Astrocyte of the spinal cord (primary cell): Measurements from ENCODE around the gene SCYGR3.

Experiments
- DNase-seq: peaks from one replicate; pipeline ENCODE4 v3.0.0; 2011; ENCODE audit warnings: low read depth, low spot score
- H3K4me3 ChIP-seq: 2 replicates; pipeline ENCODE4 v1.5.1; 2011; ENCODE audit warnings: low read depth, mild to moderate bottlenecking, low read length, moderate library complexity
- in situ Hi-C: cut with HindIII; loops from 2 replicates; pipeline ENCODE4 v1.10.0; 2017; ENCODE audit warnings: low sequenced_read_pairs
- TF ChIP-seq, protein P1 (sequence below): IDR thresholded peaks from 2 replicates; pipeline ENCODE4 v1.5.1; 2012; ENCODE audit warnings: low read depth, mild to moderate bottlenecking, low read length, inconsistent platforms

Gene SCYGR3

DNA sequence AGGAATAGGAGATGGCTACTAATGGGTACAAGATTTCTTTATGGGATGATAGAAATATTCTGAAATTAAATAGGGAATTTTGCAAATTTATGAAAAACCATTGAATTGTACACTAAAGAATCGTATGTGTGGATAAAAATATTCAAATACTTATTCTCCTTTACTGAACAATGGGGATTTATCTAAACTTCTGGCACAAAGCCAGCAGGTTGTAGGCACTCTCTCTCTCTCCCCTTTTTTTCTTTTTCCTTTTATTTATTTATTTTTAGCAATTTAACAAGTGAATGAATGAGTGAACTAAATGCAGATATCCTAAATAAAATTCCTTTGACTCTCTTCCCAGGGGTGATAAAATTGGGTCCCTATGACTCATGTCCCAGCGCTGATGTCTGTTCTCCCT, 37.8 kb downstream of the SCYGR3 start:
- in situ Hi-C loops, result no loop called here
- H3K4me3 ChIP-seq, result no peak overlapping the region
- DNase-seq, result no peak
- TF ChIP-seq, protein P1, sequence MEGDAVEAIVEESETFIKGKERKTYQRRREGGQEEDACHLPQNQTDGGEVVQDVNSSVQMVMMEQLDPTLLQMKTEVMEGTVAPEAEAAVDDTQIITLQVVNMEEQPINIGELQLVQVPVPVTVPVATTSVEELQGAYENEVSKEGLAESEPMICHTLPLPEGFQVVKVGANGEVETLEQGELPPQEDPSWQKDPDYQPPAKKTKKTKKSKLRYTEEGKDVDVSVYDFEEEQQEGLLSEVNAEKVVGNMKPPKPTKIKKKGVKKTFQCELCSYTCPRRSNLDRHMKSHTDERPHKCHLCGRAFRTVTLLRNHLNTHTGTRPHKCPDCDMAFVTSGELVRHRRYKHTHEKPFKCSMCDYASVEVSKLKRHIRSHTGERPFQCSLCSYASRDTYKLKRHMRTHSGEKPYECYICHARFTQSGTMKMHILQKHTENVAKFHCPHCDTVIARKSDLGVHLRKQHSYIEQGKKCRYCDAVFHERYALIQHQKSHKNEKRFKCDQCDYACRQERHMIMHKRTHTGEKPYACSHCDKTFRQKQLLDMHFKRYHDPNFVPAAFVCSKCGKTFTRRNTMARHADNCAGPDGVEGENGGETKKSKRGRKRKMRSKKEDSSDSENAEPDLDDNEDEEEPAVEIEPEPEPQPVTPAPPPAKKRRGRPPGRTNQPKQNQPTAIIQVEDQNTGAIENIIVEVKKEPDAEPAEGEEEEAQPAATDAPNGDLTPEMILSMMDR, result no peak

DNA sequence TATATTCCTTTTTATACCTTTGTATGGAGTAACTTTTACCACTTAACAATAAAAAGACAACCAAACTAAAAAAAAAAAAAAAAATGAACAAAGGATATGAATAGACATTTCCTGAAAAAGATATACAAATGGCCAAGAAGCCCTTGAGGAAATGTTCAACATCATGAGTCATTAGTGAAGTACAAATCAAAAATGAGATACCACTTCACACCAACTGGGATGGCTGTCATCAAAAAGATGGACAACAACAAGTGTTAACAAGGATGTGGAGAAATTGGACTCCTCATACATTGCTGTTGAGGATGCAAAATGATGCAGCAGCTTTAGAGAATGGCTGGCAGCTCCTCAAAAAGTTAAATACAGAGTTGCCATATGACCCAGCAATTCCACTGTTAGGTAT, 38.5 kb downstream of the SCYGR3 start:
- no peak for DNase-seq
- TF ChIP-seq, protein P1, result no peak
- H3K4me3 ChIP-seq, result no peak overlapping the region
- in situ Hi-C loops, result no loop called here

DNA sequence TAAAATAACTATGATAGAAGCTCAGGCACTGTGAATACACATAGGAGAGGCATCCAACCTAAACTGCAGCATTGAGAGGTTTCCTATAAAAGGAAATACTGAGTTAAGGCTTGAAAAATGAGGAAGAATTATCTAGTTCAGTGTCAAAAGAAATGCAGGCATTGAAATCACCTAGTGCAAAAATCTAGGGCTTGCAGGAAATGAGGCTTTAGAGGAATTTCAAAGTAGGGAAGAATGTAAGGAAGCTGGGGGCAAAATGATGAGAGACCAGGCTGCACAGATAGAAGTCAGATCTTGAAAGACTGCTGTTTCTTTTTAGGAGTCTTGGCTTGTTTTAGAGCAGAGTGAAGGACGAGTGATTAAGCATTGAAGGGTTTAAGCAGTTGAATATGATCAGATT, 44.0 kb downstream of the SCYGR3 start:
- TF ChIP-seq, protein P1, result no peak
- no peak for DNase-seq
- in situ Hi-C loops, result no loop called here
- H3K4me3 ChIP-seq, result no peak overlapping the region

DNA sequence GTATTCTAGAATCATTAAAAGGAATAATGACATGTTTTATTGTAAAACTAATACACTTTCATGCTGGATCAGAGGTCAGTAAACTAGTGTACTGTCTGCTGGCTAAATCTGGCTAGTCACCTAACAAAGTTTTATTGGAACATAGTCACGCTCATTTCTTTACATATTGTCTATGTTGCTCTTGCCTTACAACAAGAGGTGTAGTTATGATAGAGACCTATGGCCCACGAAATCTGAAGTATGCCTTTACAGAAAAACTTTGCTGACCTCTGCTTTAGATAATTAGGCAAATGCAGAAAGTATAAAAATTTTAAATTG, 45.8 kb downstream of the SCYGR3 start:
- TF ChIP-seq, protein P1, result no peak
- in situ Hi-C loops, result no loop called here
- no peak overlapping the region for H3K4me3 ChIP-seq
- DNase-seq, result no peak

DNA sequence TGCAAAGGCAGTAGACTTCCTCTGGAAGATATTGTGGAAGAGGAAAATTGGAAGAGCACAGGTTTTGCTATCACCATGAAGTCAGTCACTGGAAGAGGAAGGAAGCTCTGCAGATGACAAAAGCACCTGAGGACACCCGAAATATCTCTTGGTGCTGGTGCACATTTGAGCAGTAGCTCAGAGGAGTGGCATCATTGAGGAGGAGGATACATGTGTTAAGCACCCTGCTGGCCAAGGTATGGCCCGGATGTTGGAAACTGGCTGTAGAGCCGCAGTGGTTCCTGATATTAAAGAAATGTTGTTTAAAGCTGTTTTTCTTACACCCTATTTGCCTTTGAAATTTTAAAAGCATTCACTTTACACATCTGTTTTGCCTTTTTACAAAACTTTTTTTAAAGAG, 48.6 kb downstream of the SCYGR3 start:
- no peak overlapping the region for H3K4me3 ChIP-seq
- DNase-seq, result no peak
- TF ChIP-seq, protein P1, result no peak
- in situ Hi-C loops, result no loop called here

DNA sequence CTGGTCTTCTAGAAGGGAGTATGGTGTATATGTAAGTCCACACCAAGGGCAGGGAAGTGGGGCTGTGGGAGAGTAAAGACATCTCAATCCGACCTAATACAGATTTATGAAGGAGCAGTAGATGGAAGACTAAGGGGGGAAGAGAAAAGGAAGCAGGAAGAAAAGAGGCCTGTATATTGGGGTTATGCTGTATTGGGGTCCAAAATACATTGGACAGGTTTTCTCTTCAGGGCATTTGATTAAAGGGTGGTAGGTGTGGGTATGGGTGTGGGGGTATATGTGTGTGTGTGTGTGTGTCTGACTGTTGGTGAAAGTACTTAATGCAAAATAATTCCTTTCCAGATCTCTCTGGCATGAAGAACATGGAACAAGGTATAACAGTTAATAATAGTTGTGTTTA, 49.6 kb downstream of the SCYGR3 start:
- DNase-seq, result no peak
- in situ Hi-C loops, result no loop called here
- no peak overlapping the region for H3K4me3 ChIP-seq
- TF ChIP-seq, protein P1, result no peak
